NCI-H82 treated with DMSO at 0.1 percent for 48 hours (cell line): ENCODE measurements around the gene SYNC.
"Not testable (repeated sequence)": the region's sequence is repeated elsewhere in the genome, so short reads cannot be mapped to it uniquely, and the experiment has no call there.

Experiments
- DNase-seq: peaks from one replicate; lab custom pipeline; 2025; ENCODE audit not compliant: unreplicated experiment; lab: John Stamatoyannopoulos, UW

Gene SYNC

DNA sequence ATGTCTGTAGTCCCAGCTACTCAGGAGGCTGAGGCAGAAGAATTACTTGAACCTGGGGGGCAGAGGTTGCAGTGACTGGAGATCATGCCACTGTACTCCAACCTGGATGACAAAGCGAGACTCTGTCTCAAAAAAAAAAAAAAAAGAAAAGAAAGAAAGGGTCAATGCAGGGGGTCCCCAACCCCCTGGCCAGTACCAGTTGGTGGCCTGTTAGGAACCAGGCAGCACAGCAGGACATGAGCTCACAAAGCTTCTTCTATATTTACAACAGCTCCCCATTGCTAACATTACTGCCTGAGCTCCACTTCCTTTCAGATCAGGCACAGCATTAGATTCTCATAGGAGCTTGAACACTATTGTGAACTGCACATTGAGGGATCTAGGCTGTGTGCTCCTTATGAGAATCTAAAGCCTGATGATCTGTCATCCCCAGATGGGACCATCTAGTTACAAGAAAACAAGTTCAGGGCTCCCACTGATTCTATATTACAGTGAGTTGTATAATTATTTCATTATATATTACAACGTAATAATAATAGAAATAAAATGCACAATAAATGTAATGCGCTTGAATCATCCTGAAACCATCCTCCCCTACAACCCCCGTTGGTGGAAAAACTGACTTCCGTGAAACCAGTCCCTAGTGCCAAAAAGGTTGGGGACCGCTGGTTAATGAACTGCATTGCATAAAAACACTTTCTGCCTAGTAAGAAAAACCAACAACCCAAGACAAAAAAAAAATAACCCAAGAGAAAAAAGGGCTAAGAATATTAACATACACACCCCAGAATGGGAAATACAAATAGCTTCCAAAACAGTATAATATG, 55.0 kb downstream of the SYNC start:
- DNase-seq, result no peak

DNA sequence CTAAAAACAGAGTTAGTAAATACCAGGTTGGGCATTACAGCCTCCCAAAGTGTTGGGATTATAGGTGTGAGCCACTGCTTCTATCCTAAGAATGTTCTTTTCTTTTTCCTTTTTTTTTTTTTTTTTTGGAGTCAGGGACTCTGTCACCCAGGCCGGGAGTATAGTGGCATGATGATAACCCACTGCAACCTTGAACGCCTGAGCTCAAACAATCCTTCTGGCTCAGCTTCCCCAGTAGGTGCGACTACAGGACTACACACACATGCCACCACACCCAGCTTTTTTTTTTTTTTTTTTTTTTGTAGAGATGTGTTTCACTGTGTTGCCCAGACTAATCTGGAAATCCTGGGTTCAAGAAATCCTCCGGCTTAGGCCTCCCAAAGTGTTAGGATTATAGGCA, 58.1 kb downstream of the SYNC start:
- no peak for DNase-seq

DNA sequence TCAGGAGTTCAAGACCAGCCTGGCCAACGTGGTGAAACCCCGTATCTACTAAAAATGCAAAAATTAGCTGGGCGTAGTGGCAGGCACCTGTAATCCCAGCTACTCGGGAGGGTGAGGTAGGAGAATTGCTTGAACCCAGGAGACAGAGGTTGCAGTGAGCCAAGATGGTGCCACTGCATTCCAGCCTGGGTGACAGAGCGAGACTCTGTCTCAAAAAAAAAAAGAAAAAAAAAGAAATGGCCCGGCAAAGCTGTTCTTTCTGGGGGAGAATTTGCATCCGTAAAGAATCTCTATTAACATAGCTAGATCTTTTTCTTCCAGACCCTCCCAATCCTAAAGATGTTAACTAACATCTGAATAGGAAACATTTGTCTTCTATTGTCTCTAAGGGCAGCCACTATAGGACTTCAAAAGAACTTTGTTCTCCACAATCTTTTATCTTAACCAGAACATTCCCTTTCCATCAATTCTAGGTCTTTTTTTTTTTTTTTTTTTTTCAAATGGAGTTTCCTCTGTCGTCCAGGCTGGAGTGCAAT, 60.2 kb downstream of the SYNC start:
- not testable (repeated sequence) for DNase-seq

DNA sequence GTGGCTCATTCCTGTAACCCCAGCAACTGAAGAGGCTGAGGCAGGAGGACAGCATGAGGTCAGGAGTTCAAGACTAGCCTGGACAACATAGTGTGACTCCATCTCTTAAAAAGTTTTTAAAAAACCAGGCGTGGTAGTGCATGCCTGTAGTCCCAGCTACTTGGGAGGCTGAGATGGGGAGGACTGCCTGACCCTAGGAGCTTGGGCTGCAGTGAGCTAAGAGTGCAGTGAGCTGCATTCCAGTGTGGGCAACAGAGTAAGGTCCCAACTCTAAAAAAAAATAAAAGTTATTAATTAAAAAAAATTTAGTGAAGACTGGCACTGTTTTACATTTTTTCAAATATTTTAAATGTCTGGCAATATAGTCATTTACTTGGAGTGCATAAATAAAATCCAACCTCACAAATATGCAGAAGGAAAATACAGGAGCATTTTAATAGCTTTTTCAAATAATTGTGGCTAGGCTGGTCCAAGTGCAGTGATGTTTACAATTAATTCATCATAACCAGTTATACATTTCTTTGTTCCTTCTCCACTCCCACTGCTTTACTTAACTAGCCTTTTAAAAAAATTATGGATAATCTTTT, 63.0 kb downstream of the SYNC start:
- DNase-seq, result no peak

DNA sequence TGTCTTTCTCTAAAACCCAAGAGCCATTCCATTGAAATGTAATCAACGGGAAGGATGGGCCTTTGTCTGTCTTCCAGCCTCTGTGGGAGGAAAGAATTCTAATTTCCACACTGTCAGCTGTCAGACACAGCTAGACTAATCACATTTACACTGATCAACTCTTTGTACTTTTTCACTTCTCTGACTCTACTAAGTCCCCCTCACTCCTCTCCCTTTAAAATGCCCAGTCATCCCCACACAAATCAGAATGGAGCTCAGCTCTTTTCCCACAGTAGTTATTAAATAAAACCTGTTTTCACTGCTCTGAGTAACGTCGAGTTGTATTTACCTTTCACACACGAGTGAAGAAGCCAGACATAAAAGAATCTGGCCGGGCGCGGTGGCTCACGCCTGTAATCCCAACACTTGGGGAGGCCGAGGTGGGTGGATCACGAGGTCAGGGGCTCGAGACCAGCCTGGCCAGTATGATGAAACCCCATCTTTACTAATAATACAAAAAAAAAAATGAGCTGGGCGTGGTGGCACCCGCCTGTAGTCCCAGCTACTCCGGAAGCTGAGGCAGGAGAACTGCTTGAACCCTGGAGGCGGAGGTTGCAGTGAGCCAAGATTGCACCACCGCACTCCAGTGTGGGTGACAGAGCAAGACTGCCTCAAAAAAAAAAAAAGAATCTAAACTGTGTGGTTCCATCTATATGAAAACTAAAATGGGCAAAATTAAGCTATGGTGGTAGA, 65.5 kb downstream of the SYNC start:
- DNase-seq, result no peak

DNA sequence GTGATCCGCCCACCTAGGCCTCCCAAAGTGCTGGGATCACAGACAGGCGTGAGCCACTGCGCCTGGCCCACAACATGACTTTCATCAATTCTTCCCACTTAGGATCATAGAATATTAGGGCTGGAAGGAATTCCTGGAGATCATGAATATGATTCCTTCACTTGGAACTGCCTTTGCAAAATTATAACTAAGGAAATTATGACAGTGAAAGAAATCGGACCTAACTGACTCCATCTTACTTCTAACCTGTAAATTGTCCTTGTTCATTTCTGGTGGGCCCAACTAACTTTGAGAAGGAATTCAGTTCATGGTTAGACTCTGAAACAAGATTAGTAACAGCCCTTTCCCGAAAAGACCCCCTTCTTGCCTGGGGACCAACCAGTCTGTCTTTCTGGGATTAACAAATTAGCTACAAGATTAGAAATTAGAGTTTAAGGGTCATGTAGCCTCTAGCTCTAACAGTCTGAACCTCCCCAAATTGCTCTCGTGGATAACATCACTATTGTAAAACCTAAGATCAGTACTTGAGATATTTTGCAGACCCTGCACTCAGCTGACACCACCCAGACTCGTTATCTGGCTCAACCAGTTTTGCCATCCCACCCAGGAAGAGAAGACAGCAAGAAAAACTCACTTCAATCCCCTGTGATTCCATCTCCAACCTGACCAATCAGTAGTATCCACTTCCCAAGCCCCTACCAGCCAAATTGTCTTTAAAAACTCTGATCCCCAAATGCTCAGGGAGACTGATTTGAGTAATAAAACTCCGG, 66.9 kb downstream of the SYNC start:
- no peak for DNase-seq

DNA sequence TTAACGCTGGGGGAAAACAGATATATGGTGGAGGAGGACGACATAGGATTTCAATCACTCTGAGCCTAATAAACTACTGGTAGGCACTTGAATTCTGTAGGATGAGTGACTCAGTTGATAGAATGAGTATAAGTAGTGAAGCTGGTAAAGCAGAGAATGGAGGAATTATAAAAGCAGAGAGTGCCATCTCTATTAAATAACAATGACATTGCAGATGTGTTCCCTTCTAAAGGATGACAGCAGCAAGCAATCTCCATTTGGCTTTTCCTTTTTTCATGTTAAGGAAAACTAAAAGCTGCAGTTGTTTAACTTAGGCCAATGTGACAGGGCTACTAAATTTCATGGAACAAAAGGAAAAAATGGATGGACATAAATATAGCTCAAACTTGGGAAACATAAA, 69.7 kb downstream of the SYNC start:
- DNase-seq, result no peak

DNA sequence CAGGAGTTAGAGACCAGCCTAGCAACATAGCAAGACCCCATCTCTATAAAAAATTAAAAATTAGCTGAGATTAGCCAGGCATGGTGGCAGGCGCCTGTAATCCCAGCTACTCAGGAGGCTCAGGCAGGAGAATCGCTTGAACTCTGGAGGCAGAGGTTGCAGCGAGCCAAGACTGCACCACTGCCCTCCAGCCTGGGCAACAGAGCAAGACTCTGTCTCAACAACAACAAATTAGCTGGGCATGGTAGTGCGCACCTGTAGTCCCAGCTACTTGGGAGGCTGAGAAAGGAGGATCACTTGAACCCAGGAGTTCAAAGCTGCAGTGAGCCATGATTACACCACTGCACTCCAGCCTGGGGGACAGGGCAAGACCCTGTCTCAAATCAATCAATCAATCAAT, 72.4 kb downstream of the SYNC start:
- not testable (repeated sequence) for DNase-seq
